GM18526 (cell line): ENCODE measurements around the gene KDM2B.

Experiments used
- POLR2A ChIP-seq: IDR thresholded peaks from 3 replicates; pipeline ENCODE4 v1.6.1; 2011; ENCODE audit not compliant: insufficient read length; ENCODE audit errors: extremely low read depth

The KDM2B gene

GRCh38 chr12:121391619-121392324 lies 189.1 kb downstream of the KDM2B start:
- TF ChIP-seq POLR2A: no peak

GRCh38 chr12:121390856-121391255 lies 190.0 kb downstream of the KDM2B start:
- TF ChIP-seq POLR2A: no peak

GRCh38 chr12:121388421-121388981 lies 192.3 kb downstream of the KDM2B start:
- no peak for TF ChIP-seq POLR2A

- TF ChIP-seq POLR2A: no peak
These were observed 197.2 kb downstream of the KDM2B start for GRCh38 chr12:121383601-121384021.

- no peak for TF ChIP-seq POLR2A
These were observed 200.9 kb downstream of the KDM2B start for GRCh38 chr12:121379945-121380344.
